NB4 (cell line): ENCODE results near the gene LCN2.

Source experiments
- DNase-seq: peaks from one replicate; pipeline ENCODE4 v3.0.0; 2010; ENCODE audit warnings: low read depth
- H3K4me3 ChIP-seq: one replicate; pipeline ENCODE4 v1.5.1; 2011; ENCODE audit warnings: mild to moderate bottlenecking, low read depth, low read length, moderate library complexity
- CTCF ChIP-seq: IDR thresholded peaks from one replicate; pipeline ENCODE4 v1.5.1; 2012; ENCODE audit warnings: low read depth, low read length
- MAX ChIP-seq: IDR thresholded peaks from 2 replicates; pipeline ENCODE4 v1.6.1; 2011; ENCODE audit warnings: low read depth, low read length
- MYC ChIP-seq: IDR thresholded peaks from 2 replicates; pipeline ENCODE4 v1.6.1; 2011; ENCODE audit warnings: low read depth, low read length
- POLR2A ChIP-seq: IDR thresholded peaks from 2 replicates; pipeline ENCODE4 v1.6.1; 2011; ENCODE audit warnings: mild to moderate bottlenecking; ENCODE audit not compliant: insufficient read length; ENCODE audit errors: extremely low read depth

The LCN2 gene

GRCh38 chr9:128164307-128164885 is 15.1 kb downstream of the LCN2 start:
- DNase-seq, result peak; percentile 37
- TF ChIP-seq MAX (no peak), MYC (no peak), POLR2A (no peak), CTCF (no peak)

GRCh38 chr9:128166169-128166568 is 16.9 kb downstream of the LCN2 start:
- H3K4me3 ChIP-seq, result no peak overlapping the region
- no peak for TF ChIP-seq CTCF
- TF ChIP-seq MAX, result no peak
- no peak for TF ChIP-seq POLR2A
- TF ChIP-seq MYC, result no peak
- no peak for DNase-seq

More at GRCh38 chr9:128164307-128164885, 15.1 kb downstream of the LCN2 start:
- no peak overlapping the region for H3K4me3 ChIP-seq

- H3K4me3 ChIP-seq, result no peak overlapping the region
- no peak for TF ChIP-seq MYC
- DNase-seq, result no peak
Observed at GRCh38 chr9:128167209-128167608, 18.0 kb downstream of the LCN2 start.

GRCh38 chr9:128168731-128169308 is 19.6 kb downstream of the LCN2 start:
- no peak for DNase-seq
- TF ChIP-seq MYC, result no peak
- no peak for TF ChIP-seq POLR2A
- no peak for TF ChIP-seq CTCF
- no peak for TF ChIP-seq MAX
- H3K4me3 ChIP-seq, result no peak overlapping the region

- no peak for TF ChIP-seq MYC
- TF ChIP-seq POLR2A, result no peak
- TF ChIP-seq CTCF, result no peak
- no peak for TF ChIP-seq MAX
- no peak overlapping the region for H3K4me3 ChIP-seq
- DNase-seq, result no peak
Observed at GRCh38 chr9:128169492-128169891, 20.2 kb downstream of the LCN2 start.

- DNase-seq, result no peak
- no peak overlapping the region for H3K4me3 ChIP-seq
- TF ChIP-seq MAX (no peak), POLR2A (no peak), CTCF (no peak), MYC (no peak)
Observed at GRCh38 chr9:128169925-128170324, 20.7 kb downstream of the LCN2 start.
